Panc1 (cell line): Measurements from ENCODE around the gene ZNF680.

Experiments used
- POLR2AphosphoS5 ChIP-seq: IDR thresholded peaks from 2 replicates; pipeline ENCODE4 v1.6.1; 2012; ENCODE audit warnings: mild to moderate bottlenecking, low read depth, low read length, moderate library complexity
- TCF7L2 ChIP-seq: IDR thresholded peaks from 2 replicates; pipeline ENCODE4 v1.6.1; 2011; ENCODE audit warnings: mild to moderate bottlenecking, low read depth, low read length, inconsistent platforms

- peak; percentile 88 for TF ChIP-seq POLR2AphosphoS5
- TF ChIP-seq TCF7L2, result peak; percentile 51; the same call in 1 of the 2 replicates
Measured at GRCh38 chr7:64562626-64563278, at the start of gene ZNF680.
